HG02938 (cell line): ENCODE measurements around the gene SH3RF1.
A peak's percentile ranks its signal among the peaks of the same experiment; 100 is the strongest.
"Not testable (repeated sequence)": the region's sequence is repeated elsewhere in the genome, so short reads cannot be mapped to it uniquely, and the experiment has no call there.

Experiments used
- ATAC-seq: cut with Tn5 transposase; IDR thresholded peaks from one replicate; pipeline ENCODE4 v1.9.1; 2021; ENCODE audit warnings: mild to moderate bottlenecking, moderate library complexity; ENCODE audit not compliant: unreplicated experiment

The SH3RF1 gene

GRCh38 chr4:169277838-169278237, 7.1 kb upstream of the SH3RF1 start:
- not testable (repeated sequence) for ATAC-seq

DNA sequence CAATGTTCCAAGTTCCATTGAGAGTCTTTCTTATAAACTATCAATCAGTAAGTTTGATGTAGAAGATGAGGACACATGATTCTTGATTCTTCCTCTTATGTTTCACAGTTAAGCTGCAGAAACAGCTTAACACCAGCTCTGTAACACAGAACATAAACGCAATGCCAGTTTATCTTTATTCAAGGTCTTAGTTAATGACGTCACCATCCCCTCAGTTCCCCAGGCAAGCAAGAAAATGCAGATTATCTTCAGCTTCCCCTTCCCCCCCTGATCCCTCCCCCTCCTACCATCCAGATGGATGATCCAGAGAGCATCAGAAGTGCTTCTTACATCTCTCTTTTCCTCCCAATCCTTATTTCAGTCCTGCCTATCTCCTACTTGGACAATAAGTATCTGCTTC, 4.4 kb upstream of the SH3RF1 start:
- ATAC-seq: no peak

DNA sequence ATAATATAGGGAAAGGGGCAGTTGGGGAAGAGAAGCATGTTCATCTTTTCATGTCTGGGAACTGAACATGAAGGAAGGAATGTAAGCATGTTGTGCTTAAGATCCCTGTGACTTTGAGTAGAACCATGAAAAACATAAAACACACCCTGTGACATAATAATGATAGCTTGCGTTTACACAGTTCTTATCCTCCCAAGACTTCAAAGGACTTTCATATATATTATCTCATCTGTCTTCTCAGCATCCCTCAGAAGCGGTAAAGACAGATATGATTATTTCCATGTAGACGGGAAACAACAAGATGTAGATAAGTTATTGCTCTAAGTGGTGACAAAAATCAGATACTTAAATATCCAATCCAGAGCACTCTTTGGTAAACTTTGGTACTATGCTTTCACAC, 3.3 kb upstream of the SH3RF1 start:
- no peak for ATAC-seq

DNA sequence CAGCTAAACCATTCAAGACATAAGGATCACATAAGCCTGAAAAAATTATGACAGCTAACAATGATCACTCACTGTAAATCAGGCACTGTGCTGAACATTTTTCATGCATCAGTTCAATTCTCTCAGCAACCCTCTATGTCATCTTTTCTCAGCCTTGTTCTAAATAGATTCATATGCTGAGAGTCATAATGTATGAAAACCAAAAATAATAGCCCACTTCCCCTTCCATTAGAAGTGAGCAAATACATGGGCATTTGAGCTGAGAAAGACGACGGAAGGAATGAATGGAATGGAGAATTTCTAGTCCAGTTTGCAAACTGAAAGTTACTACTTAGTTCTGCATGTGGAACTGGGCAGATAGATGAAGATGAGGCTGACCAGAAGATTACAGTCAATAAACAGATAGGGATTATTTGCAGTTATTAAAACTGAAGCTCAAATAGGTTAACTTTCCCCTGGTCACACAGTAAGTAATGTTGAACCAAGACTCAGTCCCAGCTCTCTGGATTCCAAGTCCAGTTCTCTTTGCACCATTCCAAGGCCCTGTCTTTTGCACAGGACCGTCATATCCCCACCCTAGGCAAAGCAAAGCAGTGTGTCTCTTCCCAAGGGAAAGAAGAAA, 1.6 kb upstream of the SH3RF1 start:
- peak; percentile 26 for ATAC-seq

DNA sequence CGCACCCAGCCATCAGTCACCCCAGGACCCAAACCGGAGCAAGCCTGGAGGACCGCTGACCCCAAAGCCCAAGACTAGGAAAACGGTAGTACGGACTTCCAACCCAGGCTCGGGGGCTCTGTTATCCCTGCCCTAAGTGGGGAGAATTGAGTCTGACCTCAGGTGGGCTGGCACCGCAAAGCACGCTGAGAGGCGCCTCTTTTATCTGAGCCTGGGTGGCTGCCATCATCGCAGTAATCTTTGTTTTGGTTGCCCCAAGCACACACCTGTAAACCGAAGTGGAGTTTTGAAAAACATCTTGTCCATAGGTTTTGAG, 894 bp upstream of the SH3RF1 start:
- no peak for ATAC-seq

- peak; percentile 39 for ATAC-seq
These were observed 593 bp downstream of the SH3RF1 start for GRCh38 chr4:169269916-169270809.

DNA sequence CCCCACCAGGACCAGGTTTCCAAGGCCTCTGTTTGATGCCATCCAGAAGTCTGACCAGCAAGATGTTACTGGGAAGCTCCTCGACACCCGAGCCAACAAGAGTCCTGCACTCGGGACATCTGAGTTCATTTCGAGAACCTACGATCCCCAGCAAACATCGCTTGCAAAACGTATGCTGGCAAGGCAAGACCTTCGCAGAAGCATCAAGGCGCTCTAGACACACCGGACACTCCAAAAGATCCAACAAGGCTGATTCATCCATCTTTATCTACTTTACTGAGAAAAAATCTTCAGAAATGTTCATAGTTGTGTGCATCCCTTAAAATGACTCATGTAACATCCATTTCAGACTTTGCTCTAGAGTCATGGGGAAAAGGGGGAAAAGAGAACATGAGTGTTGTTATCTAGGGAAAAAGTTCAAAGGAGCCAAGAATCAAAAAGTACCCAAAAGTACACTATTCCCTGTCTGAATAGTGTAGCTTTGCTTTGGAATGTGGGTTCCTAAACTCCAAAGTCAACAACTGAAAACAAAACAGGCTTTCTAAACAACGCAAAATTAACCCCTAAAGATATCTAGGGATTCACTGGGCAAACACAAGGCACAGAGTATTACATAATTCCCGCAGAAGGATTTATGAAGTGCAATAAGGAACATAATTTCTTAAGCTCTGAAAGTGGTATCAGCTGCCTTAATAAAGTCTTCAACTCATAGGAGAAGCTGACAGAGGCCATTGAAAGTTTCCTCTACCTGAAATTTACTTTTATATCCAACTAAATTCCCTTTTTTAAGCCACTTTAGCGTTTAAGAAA, 1.6 kb downstream of the SH3RF1 start:
- no peak for ATAC-seq

DNA sequence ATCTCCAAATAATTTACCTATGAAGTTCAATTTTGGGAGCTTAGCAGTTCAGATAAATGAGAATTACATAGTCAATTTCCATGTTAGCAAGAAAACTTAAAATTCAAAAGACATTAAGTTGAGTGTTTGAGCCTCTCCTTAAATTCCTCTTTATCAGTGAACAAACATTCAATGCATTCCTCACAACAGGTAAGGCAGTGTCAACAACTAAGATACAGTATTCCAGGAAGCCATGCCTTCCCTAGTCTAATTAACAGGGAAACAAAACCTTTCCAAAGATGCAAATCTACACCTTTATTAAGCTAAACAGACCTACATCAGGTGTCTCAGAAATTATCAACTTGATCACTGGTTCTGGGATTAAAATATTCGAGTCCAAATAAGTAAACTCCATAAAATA, 3.7 kb downstream of the SH3RF1 start:
- no peak for ATAC-seq

DNA sequence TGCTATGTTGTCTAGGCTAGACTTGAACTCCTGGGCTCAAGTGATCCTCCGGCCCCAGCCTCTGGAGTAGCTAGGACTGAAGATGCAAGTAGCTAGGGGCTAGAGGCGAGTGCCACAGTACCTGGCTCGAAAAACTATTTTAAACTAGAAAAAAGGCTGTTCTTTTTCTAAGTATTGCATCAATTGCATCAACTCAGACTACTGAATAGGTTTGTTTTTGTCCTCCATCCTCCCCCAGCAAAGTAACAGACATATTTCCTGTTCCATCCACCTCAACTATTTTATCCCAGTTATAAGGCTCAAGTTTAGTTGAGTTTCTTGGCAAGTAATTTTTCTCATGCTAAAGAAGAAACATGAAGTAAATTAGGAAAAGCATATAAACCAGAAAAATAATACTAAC, 4.1 kb downstream of the SH3RF1 start:
- ATAC-seq: no peak

DNA sequence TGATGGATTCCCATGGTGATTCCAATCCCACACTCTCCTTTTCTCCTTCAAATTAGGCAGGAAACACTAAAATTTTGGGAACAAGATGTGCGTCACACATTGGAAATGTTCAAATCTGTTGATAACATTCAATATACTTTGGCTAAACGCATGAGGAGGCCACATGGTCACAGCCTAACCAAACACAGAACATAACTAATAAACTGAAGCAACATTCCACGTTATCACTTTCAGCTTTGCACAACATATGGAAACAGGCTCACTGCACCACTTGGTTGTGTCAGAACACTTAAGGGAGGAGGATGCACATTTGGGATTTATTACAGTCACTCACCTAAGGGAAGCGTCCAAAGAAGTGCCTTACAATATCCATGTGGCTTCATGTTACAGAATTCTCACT, 4.7 kb downstream of the SH3RF1 start:
- ATAC-seq: no peak

DNA sequence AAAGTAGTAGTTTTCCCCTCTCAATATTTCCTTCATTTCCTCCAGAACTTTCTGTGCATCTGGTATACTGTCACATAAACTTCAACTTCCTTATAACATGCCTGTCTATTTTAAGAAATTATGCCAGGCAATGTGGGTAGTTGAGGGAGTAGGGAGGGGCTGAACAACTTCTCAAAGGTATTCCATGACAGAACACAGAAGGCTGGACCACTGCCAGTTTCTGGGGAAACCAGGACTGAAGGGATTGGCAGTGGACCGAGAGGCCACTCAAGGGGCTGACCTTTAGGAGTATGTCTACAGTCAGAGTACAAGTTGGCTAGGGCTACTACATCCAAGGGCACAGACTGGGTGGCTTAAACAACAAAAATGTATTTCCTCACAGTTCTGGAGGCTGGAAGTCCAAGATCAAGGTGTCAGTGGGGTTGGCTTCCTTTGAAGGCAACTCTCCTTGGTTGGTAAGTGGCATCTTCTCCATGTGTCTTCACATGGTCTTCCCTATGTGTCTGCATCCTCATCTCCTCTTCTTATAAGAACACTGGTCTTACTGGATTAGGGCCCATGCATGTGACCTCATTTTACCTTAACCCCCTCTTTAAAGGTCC, 6.9 kb downstream of the SH3RF1 start:
- no peak for ATAC-seq

GRCh38 chr4:169260217-169260866, 10.4 kb downstream of the SH3RF1 start:
- no peak for ATAC-seq

- ATAC-seq: no peak
These were observed 11.5 kb downstream of the SH3RF1 start for GRCh38 chr4:169259271-169259670.

DNA sequence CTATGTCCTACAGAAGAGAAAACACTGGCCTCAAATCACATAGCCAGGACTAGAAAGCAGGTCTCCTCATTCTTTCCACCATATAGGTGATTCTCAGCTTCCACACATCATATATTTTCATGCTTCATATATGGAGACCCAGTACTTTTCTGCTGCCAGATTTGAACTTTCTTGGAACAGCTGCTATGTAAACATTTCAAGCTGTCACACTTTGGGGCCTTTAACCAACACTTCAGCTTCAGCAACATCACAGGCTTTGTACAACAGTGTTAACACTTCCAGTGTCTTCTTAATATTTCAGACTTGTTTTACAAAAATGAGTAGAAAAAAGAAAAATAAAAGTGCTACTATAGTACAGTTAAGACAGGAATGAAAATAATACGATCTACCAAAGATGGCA, 12.6 kb downstream of the SH3RF1 start:
- no peak for ATAC-seq

- ATAC-seq: no peak
These were observed 13.6 kb downstream of the SH3RF1 start for GRCh38 chr4:169256856-169257761.

DNA sequence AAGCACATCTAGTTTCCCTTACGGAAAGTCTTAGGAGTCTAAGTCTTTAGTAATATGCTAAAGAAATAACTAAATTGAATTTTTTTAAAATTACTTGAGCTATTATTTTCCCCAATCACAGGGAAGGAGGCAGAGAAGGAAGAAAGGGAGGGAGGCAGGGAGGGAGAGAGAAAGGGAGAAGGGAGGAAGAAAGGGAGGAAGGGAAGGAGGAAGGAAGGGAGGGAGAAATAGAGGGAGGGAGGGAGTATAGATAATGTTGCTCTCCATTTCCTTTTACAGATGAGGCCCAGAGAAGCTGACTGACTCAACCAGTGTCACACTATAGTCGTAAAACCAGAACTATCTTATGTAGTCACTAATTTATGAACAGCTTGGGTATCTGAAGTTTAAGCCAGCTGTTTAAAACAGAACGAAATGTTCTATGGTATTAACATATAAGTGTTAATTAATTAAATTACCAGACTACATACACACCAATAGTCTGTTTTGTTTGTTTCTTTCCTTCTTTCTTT, 14.6 kb downstream of the SH3RF1 start:
- ATAC-seq: no peak

- ATAC-seq: no peak
These were observed 16.2 kb downstream of the SH3RF1 start for GRCh38 chr4:169254546-169254983.

GRCh38 chr4:169253904-169254303, 16.9 kb downstream of the SH3RF1 start:
- no peak for ATAC-seq

DNA sequence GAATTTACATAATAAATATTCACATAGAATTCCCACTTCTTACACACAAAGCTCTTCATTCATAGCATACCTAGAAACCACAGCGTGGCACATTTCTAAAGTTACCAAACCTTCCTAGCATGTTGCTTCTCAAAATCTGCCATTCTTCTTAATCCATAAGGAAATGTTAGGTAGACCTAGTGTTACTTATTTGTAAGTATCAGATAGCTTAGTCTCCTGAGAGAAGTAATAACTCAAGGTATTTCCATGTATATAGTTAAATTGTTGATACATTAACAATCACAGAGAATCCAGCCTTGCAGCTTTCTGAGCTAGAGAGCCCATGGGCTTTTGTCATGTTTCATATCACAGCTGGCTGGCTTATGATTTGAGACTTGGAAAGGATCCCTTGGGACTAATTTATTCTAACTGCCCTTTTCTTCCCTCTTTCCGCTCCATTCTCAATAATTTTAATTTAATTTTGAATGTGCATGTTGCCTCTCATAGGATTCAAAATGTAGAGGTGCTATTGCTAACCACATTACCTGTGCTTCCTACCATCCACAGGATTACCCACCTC, 17.6 kb downstream of the SH3RF1 start:
- no peak for ATAC-seq
